Activated naive CD4-positive, alpha-beta T cell treated with anti-CD3 and anti-CD28 coated beads for 36 hours (primary cell): ENCODE measurements around the gene SART1. TPM values are rescaled to one million over a fixed set of nuclear protein-coding genes. Genes with fewer than 3 reads are reported as not detected.

Experiments used
- CTCF ChIA-PET: fragments of 350-600 bp; sonication (Branson Sonifier 250); formaldehyde crosslinking; loops from one replicate; lab custom pipeline; 2021; ENCODE audit warnings: antibody characterized with exemption; lab: Charles Lee
- DNase-seq: peaks from one replicate; pipeline ENCODE4 v3.0.0-alpha.2; 2020
- H3K27ac Mint-ChIP-seq: one replicate; pipeline ENCODE4 v1.8.0; 2021; ENCODE audit warnings: mild to moderate bottlenecking, mixed read lengths
- H3K27me3 Mint-ChIP-seq: one replicate; pipeline ENCODE4 v1.8.0; 2021; ENCODE audit warnings: low read depth, mixed read lengths
- H3K36me3 Mint-ChIP-seq: one replicate; pipeline ENCODE4 v1.8.0; 2021; ENCODE audit warnings: low read depth, mixed read lengths
- H3K4me1 Mint-ChIP-seq: one replicate; pipeline ENCODE4 v1.8.0; 2021; ENCODE audit warnings: low read depth, mixed read lengths
- H3K4me3 Mint-ChIP-seq: one replicate; pipeline ENCODE4 v1.8.0; 2021; ENCODE audit warnings: mild to moderate bottlenecking, moderate library complexity, mixed read lengths
- H3K9me3 Mint-ChIP-seq: one replicate; pipeline ENCODE4 v1.8.0; 2021; ENCODE audit warnings: mixed read lengths
- intact Hi-C: fragments of 100-400 bp; cut with micrococcal nuclease; formaldehyde crosslinking; loops from one replicate; pipeline ENCODE4 v1.15.1; 2023
- total RNA-seq, 2 experiments: library from RNA; stranded (reverse); gene quantifications; one replicate each; pipeline ENCODE4 v1.2.3, GENCODE V29; 2021

Gene SART1
- total RNA-seq, 2 experiments from 2014 or later: 50.1 to 59.9 TPM

GRCh38 chr11:65972116-65972515 lies 10.6 kb downstream of the SART1 start:
- Mint-ChIP-seq H3K4me3 (no peak overlapping the region), H3K27ac (no peak overlapping the region)
- CTCF ChIA-PET: interaction anchor here (0.6 to 2.4 kb wide), 5 partner anchors 15 to 125 kb away, joined by 3 to 10 read pairs (median 3); no protein-coding TSS in a partner anchor

DNA sequence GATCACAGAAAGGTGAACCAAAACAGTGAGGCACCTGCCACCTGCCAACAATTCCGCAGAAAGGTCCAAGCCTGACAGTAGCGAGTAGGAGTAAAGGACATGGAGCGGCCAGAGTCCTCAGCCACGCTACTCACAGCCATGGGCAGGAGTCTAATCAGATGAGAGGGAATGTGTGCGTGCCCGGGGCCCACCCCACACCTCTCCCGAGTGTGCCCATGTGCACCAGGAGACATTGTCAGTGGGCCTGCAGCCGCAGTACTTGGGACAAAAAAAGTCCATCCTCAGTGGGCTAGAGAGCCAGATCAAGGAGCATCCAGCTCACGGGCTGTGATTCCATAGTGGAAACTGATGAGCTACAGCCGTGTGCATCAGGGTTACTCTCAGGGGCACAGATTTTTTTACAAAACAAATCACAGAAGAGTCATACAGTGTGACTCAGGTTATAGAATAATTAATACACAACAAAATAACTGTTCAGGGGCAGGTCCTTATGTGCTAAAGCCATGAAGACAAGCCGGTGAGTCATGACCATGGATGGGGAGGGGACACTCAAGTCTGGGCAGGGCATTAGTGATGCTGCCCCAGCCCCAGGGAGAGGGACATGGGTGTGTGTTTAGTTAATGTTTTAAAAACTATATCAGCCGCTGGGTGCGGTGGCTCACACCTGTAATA lies 12.0 kb downstream of the SART1 start:
- no peaks in the 10 kb centered on the region for H3K27me3 Mint-ChIP-seq
- H3K4me1 Mint-ChIP-seq: peaks cover 3% of the 10 kb centered on the region
- H3K27ac Mint-ChIP-seq: no peak overlapping the region
- CTCF ChIA-PET: interaction anchor here (0.6 to 2.4 kb wide), 2 partner anchors 89 to 501 kb away, joined by 3 to 10 read pairs; no protein-coding TSS in a partner anchor
- DNase-seq: no peak
- no peak overlapping the region for H3K4me3 Mint-ChIP-seq
- H3K36me3 Mint-ChIP-seq: peaks cover 34% of the 10 kb centered on the region
- H3K9me3 Mint-ChIP-seq: no peaks in the 10 kb centered on the region
- intact Hi-C loops: no loop called here

More at GRCh38 chr11:65972116-65972515, 10.6 kb downstream of the SART1 start:
- peaks cover 38% of the 10 kb centered on the region for H3K36me3 Mint-ChIP-seq
- H3K27me3 Mint-ChIP-seq: no peaks in the 10 kb centered on the region
- DNase-seq: no peak
- no peaks in the 10 kb centered on the region for H3K9me3 Mint-ChIP-seq
- intact Hi-C loops: no loop called here
- H3K4me1 Mint-ChIP-seq: peaks cover 6% of the 10 kb centered on the region

GRCh38 chr11:65975771-65976170 lies 14.2 kb downstream of the SART1 start:
- H3K27ac Mint-ChIP-seq: no peak overlapping the region
- intact Hi-C loops: no loop called here
- no peak overlapping the region for H3K4me3 Mint-ChIP-seq
- H3K4me1 Mint-ChIP-seq: no peaks in the 10 kb centered on the region
- no peaks in the 10 kb centered on the region for H3K27me3 Mint-ChIP-seq
- peaks cover 29% of the 10 kb centered on the region for H3K36me3 Mint-ChIP-seq
- no peaks in the 10 kb centered on the region for H3K9me3 Mint-ChIP-seq
- CTCF ChIA-PET: interaction anchor here (1.2 kb wide), 1 partner anchor 90 kb away, joined by 6 read pairs; no protein-coding TSS in a partner anchor
- no peak for DNase-seq

- H3K36me3 Mint-ChIP-seq: peaks cover 29% of the 10 kb centered on the region
- no peak for DNase-seq
- H3K27me3 Mint-ChIP-seq: no peaks in the 10 kb centered on the region
- no peaks in the 10 kb centered on the region for H3K9me3 Mint-ChIP-seq
- H3K4me3 Mint-ChIP-seq: no peak overlapping the region
- intact Hi-C loops: no loop called here
- CTCF ChIA-PET: no interaction called here
- no peak overlapping the region for H3K27ac Mint-ChIP-seq
- H3K4me1 Mint-ChIP-seq: no peaks in the 10 kb centered on the region
These were observed 15.0 kb downstream of the SART1 start for GRCh38 chr11:65976216-65977176.

DNA sequence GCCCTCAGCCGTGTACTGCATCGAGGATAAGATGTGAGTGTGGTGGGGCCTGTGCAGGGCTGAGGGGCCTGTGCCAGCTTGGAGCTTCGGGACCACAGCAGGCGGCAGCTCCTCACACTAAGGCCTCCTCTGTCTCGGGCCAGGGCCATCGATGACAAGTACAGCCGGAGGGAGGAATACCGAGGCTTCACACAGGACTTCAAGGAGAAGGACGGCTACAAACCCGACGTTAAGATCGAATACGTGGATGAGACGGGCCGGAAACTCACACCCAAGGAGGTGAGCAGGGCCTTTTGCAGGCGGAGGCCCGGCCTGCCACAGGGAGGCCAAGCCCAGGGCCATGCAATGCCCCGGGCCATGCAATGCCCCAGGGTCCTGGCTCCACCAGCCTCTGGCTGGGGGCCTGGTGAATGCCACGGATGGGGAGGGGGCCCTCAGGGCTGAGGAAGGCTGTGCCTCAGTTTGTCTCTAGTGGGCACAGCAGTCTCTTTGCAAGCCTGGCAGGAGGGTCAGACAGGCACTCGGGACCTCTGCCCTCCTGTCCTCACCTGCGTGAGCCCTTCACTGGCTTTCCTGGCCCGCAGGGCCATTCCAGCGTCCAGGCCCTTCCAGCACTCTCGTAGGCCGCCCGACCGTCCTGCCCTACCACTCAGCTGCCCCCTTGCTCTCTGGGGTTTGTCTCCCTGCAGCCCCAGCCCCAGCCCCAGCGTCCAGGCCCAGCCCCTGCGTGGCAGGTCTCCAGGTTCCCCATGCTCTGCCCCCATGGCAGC lies 16.3 kb downstream of the SART1 start:
- Mint-ChIP-seq H3K4me1 (no peaks in the 10 kb centered on the region), H3K4me3 (no peak overlapping the region), H3K27ac (no peak overlapping the region), H3K36me3 (peaks cover 25% of the 10 kb centered on the region), H3K27me3 (no peaks in the 10 kb centered on the region), H3K9me3 (no peaks in the 10 kb centered on the region)
- CTCF ChIA-PET: no interaction called here
- intact Hi-C loops: no loop called here
- DNase-seq: no peak

DNA sequence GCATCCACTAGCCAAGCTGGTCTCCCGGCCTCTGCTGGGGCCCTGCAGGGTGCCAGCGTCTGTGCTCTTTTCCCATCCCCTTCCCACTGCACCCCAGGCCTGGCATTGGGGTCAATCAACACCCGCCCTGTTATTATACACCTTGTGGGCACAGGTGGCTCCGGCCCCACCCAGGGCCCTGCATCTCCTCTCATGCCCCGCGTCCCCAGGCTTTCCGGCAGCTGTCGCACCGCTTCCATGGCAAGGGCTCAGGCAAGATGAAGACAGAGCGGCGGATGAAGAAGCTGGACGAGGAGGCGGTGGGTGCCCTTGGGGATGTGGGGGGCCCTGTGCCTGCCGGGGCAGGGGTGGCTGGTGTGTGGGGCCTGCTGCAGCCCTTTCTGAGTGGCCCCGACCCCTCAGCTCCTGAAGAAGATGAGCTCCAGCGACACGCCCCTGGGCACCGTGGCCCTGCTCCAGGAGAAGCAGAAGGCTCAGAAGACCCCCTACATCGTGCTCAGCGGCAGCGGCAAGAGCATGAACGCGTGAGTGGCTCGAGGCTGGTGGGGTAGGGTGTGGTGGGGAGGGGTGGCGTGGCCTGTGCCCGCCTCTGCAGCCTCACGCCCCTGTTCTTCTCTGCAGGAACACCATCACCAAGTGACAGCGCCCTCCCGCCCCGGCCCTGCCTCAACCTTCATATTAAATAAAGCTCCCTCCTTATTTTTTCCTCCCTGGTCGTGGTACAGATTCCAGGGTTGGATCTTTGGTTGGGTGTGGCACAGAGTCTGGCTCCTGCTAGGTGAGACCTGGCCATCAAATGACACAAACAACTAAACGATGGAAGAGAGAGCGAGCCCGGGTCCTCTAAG lies 17.1 kb downstream of the SART1 start:
- Mint-ChIP-seq H3K4me1 (no peaks in the 10 kb centered on the region), H3K4me3 (no peak overlapping the region), H3K36me3 (peaks cover 21% of the 10 kb centered on the region), H3K27ac (no peak overlapping the region), H3K9me3 (no peaks in the 10 kb centered on the region), H3K27me3 (no peaks in the 10 kb centered on the region)
- intact Hi-C loops: no loop called here
- no peak for DNase-seq
- CTCF ChIA-PET: no interaction called here

DNA sequence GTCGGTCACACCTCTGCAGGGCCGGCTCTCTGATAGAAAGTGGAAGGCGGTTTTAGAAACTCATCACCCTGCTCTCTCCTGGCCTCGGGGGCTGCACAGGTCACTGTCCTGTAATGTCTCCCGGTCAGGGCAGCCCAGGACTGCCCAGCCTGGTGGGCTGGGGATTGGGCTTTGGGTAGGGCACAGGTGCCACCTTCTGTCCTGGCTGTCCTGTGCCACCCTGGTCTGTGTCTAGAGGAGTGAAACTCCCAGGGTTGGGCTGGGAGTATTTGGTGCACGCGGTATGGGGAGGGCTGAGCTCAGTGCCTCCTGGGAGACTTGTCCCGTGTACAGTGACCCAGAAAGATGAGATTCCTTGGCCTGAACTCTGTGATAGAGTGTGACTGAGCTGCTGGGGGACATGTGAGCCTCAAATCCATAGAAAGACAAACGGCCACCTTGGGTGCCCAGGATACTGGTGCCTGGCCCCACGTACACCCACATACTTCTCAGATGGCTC lies 17.8 kb downstream of the SART1 start:
- Mint-ChIP-seq H3K27ac (no peak overlapping the region), H3K27me3 (no peaks in the 10 kb centered on the region), H3K4me1 (no peaks in the 10 kb centered on the region), H3K9me3 (no peaks in the 10 kb centered on the region), H3K4me3 (no peak overlapping the region), H3K36me3 (peaks cover 19% of the 10 kb centered on the region)
- intact Hi-C loops: no loop called here
- CTCF ChIA-PET: no interaction called here
- no peak for DNase-seq

DNA sequence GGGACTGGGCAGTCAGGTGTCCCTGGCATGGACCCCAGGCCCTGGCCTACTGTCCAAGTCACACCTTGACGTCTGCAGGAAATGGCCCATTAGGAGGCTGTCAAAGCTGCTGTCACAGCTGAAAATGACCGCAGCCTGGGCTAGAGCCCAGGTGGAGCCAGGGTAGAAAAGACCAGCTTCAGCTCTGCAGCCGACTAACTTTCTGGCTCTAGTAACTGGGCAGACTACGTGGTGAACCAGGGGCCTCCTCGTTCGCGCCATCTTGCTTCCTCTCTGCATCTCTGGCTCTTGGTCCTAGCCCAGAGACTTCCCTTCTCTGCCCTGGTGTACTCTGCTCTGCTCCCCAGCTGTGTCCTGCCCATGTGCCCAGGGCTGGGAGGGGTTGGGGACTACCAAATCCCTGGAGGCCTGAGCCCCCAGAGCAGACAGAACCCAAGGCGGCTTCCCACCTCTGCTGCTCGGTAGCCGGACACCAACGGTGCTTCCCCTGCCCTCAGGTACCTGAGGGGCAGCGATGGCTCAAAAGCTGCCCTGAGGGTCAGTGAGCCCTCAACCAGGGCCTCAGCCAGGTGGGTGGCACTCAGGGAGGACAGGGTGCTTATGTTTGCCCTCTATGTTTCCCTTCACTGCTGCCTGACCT lies 19.7 kb downstream of the SART1 start:
- CTCF ChIA-PET: no interaction called here
- no peaks in the 10 kb centered on the region for H3K9me3 Mint-ChIP-seq
- DNase-seq: no peak
- H3K27me3 Mint-ChIP-seq: no peaks in the 10 kb centered on the region
- intact Hi-C loops: no loop called here
- peaks cover 13% of the 10 kb centered on the region for H3K36me3 Mint-ChIP-seq
- no peak overlapping the region for H3K27ac Mint-ChIP-seq
- H3K4me3 Mint-ChIP-seq: no peak overlapping the region
- no peaks in the 10 kb centered on the region for H3K4me1 Mint-ChIP-seq

DNA sequence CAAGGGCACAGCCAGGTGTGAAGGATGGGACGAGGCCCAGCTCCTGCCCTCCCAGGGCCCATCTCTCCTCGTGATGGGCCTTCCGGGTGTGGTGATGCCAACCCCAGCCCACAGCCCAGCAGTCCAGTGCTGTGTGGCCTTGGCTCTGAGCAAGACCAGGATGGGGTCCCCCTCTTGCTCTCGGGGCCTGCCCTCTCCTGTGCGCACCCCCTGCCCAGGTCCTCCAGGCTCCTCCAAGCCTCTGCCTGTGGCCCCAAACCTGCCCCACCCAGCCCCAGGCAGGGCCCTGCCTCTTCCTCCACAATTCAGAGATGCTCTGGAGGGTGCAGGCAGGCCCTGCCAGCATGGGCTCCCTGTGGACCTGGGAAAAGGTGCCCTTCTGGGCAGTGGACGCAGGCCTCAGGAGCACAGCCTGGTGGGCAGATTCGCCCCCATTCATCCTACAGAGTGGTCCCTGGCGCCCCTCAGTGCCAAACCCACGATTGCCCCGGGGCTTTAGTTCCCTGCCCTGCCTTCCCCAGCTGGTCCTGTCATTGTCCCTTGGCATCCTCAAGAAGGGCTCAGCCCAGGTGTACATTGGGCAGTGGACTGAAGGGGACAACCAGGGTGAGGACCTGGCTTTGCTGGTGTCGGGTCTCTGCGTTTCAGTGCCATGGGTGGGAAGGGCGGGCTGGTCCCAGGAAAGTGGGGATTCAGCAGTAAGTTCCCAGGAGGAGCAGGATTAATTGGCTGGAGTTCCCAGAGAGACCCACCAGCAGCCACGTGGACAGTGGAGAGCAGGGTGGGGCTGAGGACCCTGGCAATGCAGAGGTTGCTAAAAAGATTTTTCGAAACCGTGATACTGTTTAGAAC lies 20.7 kb downstream of the SART1 start:
- Mint-ChIP-seq H3K36me3 (peaks cover 8% of the 10 kb centered on the region), H3K27ac (no peak overlapping the region), H3K4me3 (no peak overlapping the region), H3K9me3 (no peaks in the 10 kb centered on the region), H3K27me3 (no peaks in the 10 kb centered on the region), H3K4me1 (no peaks in the 10 kb centered on the region)
- no peak for DNase-seq
- intact Hi-C loops: no loop called here
- CTCF ChIA-PET: interaction anchor here (0.6 to 1.0 kb wide), 2 partner anchors 18 to 97 kb away, joined by 3 to 4 read pairs; no protein-coding TSS in a partner anchor

DNA sequence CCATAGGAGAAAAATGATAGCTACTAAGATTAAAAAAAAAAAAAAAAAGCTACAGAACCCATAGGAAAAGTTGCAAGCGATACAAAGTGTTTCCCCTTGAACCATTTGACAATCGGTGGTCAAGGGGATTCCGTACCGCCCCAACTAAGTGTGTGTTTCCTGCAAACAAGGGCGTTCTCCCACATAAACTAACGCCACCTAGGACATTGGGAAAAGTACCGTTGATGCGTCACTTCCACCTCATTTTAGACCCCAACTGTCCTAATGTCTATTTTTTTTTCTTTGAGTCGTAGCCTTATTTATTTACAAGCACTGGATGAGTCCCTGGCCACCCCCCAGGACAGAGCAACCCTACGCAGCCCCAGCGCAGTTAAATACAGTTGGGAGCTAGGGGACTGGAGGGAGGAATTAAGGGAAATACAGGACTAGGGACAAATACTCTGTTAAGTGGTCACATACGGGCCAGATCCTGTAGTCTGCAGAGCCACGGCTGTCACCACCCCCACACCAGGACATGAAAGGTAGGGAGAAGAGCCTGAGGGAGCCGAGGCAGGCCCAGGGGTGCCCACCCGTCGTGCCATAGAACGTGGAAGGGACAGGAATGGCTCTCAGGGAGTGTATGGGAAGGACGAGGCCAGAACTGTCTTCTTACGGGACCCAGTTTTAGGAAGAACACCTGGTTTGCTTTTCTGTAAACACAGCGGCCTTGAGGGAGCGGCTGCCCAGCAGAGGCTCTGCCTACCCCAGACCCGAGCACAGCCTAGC lies 21.5 kb downstream of the SART1 start:
- CTCF ChIA-PET: interaction anchor here (0.6 to 1.0 kb wide), 2 partner anchors 17 to 98 kb away, joined by 3 to 4 read pairs; no protein-coding TSS in a partner anchor
- H3K27me3 Mint-ChIP-seq: no peaks in the 10 kb centered on the region
- no peaks in the 10 kb centered on the region for H3K4me1 Mint-ChIP-seq
- H3K36me3 Mint-ChIP-seq: peaks cover 6% of the 10 kb centered on the region
- H3K27ac Mint-ChIP-seq: no peak overlapping the region
- no peak overlapping the region for H3K4me3 Mint-ChIP-seq
- no peaks in the 10 kb centered on the region for H3K9me3 Mint-ChIP-seq
- intact Hi-C loops: no loop called here
- no peak for DNase-seq
